ENCODE data around the gene AKT2.
"Not testable (repeated sequence)": the region's sequence is repeated elsewhere in the genome, so short reads cannot be mapped to it uniquely, and the experiment has no call there.

Gene AKT2

DNA sequence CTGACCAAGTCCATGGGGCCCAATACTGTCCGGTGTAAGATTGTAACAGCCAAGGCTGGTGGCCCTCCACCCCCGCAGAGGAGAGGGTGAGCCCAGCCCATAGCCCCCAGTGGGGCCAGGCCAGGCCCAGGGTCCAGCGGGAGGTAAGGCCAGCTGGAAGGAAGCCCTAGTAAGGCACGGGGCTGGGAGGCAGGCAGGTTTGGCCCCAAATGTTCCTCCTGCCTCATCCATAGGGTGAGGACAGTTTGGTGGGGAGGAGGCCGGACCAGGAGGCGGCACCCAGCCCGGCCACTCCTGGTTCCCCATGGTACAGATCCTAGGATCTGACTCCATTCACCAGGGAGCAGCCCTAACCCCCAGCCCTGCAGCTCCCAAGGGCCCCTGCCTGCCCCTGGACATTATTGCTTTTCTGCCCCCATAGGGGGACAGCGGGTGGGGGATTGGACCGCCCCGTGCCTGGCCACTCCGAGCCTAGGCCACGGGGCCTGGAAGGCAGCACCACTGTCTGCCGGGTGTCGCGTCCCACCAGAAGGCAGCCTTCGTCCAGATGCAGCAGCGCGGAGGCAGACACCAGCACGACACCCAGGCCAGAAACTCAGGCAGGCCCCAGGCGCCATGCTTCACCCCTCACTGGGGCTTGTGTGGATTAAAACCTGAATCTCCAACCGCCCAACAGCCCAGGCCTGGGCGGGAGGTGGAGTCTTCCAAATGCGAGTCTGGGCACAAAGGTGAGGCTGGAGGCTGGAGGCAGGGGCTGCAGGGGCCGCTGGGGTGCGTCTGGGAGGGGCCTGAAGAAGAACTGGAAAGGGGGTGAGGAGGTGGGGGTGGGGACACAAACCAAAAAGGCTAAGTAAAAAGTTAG, 52.0 kb downstream of the AKT2 start:
- DNase-seq, result no peak

DNA sequence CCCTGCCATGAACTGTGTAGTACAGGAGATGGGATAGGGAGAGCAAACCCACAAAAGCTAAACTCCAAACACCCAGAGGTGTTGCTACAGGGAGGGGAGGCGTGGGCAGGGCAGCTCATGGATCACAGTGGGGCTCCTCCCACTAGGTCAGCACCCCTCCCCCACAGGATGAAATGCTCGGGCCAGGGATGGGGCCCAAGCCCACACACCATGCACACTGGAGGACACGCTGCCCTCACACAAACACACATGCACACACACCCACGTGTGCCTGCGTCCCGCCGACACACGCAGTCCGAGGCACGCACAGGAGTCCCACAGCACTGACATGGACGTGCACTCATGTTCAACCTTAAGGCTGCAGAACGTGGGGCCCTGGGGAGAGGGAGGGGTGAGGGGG, 52.7 kb downstream of the AKT2 start:
- DNase-seq, result no peak

DNA sequence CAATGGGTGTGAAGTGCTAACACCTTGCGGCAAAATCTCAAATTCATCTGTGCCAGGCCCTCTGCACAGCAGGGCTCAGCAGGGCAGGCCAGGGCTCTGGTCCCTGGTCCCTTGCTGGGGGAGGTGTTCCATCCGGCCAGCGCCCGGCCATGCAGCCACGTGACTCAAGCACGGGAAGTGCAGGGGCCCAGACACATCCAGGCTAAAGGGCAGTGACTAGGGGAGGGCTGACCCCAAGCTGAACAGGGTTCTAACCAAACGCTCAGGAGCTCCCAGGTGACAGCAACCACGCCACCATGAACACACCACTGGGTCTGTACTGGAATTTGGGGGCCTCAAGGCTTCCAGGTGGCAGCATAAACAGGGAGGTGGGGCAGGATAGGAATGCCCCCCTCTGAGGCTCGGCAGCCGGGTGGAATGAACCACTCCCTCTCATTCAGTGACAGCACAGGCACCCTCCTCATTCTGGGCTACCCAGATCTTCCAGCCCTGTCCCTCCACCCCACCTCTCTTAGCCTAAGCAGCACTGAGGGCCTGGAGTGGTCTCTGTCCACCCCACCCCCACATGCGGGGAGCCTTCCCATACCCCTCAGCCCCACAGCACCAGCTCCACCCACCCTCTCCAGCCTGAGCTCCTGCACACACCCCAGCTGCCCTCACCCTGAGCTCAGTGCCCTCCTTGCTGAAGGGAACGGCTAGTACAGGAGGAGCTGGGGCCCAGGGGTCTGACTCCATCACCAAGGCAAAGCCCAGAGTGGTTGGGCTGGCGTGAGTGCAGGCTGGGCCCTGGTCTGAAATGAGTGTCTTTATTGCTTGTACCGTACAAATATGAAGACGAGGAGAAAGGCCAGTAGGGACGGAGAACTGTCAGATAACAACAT, 53.4 kb downstream of the AKT2 start:
- no peak for DNase-seq

GRCh38 chr19:40231057-40231456, 54.1 kb downstream of the AKT2 start:
- no peak for DNase-seq

- no peak for DNase-seq
Measured at GRCh38 chr19:40229926-40230417, 55.2 kb downstream of the AKT2 start.

- DNase-seq, result no peak
Measured at GRCh38 chr19:40229484-40229883, 55.7 kb downstream of the AKT2 start.

- no peak for DNase-seq
Measured at GRCh38 chr19:40228863-40229262, 56.3 kb downstream of the AKT2 start.

GRCh38 chr19:40228346-40228745, 56.8 kb downstream of the AKT2 start:
- no peak for DNase-seq

DNA sequence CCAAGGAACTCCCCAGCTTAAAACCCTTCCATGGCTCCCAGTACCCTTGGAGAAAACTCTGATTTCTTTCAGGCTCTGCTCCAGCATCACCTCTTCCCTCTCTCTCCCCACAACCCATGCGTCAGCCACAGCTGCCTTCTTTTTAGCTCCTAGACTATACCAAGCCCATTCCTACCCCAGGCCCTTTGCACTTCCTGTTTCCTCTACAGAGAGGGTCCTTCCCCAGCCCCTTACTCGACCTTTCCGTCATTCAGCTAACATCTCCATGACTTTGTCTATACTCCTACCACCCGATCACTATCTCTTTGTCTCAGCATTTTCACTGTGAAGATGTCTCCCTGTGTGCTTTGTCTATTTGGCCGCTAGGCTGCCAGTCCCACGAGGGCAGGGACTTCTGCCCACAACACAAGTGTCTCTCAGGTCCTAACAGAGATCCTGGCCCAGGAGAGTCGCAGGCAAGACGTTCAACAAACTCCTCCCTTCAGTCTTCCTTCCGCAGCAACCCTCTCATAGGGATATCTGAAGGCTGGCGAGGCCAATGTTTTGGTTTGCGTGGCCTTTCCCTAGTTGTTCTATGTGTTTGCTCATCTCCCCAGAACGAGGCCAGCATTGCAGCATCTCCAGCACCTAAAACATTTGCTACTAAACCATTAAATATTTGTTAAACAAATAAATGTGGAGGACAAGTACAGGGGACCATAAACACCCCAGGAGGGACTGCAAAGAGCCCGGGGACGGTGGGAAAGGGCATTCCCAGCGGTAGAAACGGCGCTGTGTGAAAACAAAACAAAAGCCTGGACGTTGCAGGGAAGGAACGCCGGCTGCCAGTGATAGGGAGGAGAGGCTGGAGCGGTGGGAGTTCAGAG, 59.5 kb downstream of the AKT2 start:
- no peak for DNase-seq

GRCh38 chr19:40224342-40225150, 60.6 kb downstream of the AKT2 start:
- no peak for DNase-seq

- DNase-seq, result peak; percentile 29 to 56
Measured at GRCh38 chr19:40223135-40223822, 61.9 kb downstream of the AKT2 start.

- peak; percentile 88 to 89 for DNase-seq
Measured at GRCh38 chr19:40221858-40222619, 63.1 kb downstream of the AKT2 start.

- DNase-seq, result no peak
Measured at GRCh38 chr19:40220674-40221073, 64.5 kb downstream of the AKT2 start.

- DNase-seq, result no peak
Measured at GRCh38 chr19:40219721-40220276, 65.3 kb downstream of the AKT2 start.

DNA sequence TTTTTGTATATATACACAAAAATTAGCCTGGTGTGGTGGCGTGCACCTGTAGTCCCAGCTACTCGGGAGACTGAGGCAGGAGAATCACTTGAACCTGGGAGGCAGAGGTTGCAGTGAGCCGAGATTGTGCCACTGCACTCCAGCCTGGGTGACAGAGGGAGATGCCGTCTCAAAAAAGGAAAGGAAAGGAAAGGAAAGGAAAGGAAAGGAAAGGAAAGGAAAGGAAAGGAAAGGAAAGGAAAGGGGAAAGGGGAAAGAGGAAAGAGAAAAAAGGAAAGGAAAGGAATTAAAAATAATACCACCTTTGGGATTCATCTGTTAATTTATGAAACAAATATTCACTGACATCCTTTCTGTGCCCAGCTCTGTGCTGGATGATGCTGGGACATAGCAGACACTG, 66.1 kb downstream of the AKT2 start:
- DNase-seq, result not testable (repeated sequence)

GRCh38 chr19:40217934-40218890, 66.9 kb downstream of the AKT2 start, which contains the start of gene TTC9B:
Gene TTC9B (minus strand): TSS chr19:40218384. CDS start chr19:40218381, 3 bp downstream.
- peak; percentile 28 to 46 for DNase-seq

DNA sequence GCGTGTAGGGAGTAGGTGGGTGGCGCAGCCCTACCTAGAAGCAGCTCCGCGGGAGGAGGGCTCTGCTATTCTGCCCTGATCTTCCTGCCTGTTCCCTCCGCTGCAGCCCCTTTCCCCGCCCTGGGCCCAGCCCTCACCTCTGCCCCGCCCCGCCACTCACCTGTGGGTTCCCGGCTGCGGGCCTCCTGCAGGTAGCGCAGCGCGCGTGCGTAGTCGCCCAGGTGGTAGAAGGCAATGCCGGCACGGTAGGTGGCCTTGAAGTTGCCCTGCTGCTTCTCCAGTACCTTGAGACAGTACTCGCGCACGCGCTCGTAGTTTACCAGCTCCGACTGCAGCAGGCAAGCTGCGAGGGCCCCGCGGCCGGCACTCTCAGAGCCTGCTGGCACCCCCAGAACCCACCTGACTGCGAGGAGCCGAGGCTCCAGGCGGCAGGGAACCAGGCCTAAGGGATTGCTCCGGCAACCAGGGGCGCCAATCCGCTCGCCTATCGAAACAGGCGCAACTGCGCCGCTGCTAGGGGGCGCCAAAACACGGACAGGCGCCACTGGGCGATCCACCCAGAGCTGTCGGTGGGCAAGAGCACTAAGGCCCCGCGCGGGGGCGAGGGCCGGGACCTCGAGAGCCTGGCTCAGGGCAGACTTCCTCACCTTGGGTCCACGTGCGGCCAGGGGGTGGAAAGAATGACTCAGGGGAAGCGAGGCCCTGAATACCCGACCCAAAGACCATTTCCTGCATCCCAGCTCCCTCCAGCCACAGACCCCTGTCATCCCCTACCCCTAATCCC, 67.9 kb downstream of the AKT2 start:
- DNase-seq, result no peak

DNA sequence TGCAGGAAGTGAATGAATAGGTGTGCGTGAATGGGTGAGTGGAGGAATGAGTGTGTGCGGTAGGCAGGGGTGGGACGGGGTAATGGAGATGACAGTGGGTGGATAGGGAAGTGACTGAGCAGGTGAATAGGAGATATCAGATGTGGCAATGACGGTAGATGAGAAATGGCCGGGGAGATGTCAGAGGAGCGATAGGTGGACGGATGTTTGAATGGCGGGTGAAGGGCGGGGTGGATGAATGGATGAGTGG, 68.4 kb downstream of the AKT2 start:
- DNase-seq, result no peak
